AG04449 (cell line): ENCODE results near the gene NOL4L.
"Not testable (repeated sequence)": the region's sequence is repeated elsewhere in the genome, so short reads cannot be mapped to it uniquely, and the experiment has no call there.

Experiments
- CTCF ChIA-PET: fragments of 350-600 bp; formaldehyde crosslinking; extraction: SDS; loops from one replicate; lab custom pipeline; 2021; ENCODE audit warnings: antibody characterized with exemption; lab: Yijun Ruan, JAX
- POLR2A ChIA-PET: fragments of 400-600, 350-600 bp; formaldehyde crosslinking; extraction: SDS; loops from one replicate; lab custom pipeline; 2020; ENCODE audit warnings: antibody characterized with exemption, inconsistent platforms; lab: Yijun Ruan, JAX
- DNase-seq: peaks from one replicate; pipeline ENCODE4 v3.0.0-alpha.2; 2010; ENCODE audit warnings: low read depth, low spot score
- H3K4me3 ChIP-seq: 2 replicates; pipeline ENCODE4 v1.5.1; 2011; ENCODE audit warnings: low read depth, mild to moderate bottlenecking, control low read depth, low read length
- TF ChIP-seq, protein P1 (sequence below): IDR thresholded peaks from one replicate; pipeline ENCODE4 v1.5.1; 2011; ENCODE audit warnings: mild to moderate bottlenecking, moderate library complexity, low read length, control low read depth, inconsistent platforms; ENCODE audit not compliant: insufficient read depth; ENCODE audit errors: missing control alignments

NOL4L gene

DNA sequence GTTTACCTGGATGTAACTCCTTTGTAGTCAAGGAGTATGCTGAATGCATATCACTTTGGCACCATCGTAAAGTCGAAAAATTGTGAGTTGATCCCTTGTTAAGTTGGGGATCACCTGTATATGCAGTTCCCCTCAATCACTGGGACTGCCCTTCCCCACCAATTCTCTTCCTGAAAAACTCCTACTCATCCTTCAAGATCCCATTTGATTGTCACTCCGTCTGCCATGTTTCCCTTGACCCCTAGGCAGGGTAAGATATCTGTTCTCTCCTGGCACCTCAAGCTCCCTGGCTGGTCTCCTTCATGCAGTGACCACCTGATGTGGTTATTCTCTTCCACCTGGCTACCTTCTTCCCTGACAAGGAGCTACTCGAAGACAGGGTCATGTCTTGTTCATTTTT lies 10.0 kb upstream of the NOL4L start:
- CTCF ChIA-PET, result no interaction called here
- POLR2A ChIA-PET, result no interaction called here
- TF ChIP-seq, protein P1, sequence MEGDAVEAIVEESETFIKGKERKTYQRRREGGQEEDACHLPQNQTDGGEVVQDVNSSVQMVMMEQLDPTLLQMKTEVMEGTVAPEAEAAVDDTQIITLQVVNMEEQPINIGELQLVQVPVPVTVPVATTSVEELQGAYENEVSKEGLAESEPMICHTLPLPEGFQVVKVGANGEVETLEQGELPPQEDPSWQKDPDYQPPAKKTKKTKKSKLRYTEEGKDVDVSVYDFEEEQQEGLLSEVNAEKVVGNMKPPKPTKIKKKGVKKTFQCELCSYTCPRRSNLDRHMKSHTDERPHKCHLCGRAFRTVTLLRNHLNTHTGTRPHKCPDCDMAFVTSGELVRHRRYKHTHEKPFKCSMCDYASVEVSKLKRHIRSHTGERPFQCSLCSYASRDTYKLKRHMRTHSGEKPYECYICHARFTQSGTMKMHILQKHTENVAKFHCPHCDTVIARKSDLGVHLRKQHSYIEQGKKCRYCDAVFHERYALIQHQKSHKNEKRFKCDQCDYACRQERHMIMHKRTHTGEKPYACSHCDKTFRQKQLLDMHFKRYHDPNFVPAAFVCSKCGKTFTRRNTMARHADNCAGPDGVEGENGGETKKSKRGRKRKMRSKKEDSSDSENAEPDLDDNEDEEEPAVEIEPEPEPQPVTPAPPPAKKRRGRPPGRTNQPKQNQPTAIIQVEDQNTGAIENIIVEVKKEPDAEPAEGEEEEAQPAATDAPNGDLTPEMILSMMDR, result no peak
- H3K4me3 ChIP-seq, result no peak overlapping the region
- no peak for DNase-seq

DNA sequence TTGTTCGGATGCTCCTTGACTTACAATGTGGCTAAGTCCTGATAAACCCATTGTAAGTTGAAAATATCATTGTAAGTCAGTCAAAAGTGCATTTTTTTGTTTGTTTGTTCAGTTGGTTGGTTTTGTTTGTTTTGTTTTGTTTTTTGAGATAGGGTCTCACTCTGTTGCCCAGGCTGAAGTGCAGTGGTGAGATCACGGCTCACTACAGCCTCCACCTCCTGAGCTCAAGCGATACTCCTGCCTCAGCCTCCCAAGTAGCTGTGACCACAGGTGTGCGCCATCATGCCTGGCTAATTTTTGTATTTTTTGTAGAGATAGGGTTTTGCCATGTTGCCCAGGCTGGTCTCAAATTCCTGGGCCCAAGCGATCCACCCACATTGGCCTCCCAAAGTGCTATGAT lies 9.5 kb upstream of the NOL4L start:
- DNase-seq, CTCF ChIA-PET, H3K4me3 ChIP-seq, POLR2A ChIA-PET: not testable (repeated sequence)

DNA sequence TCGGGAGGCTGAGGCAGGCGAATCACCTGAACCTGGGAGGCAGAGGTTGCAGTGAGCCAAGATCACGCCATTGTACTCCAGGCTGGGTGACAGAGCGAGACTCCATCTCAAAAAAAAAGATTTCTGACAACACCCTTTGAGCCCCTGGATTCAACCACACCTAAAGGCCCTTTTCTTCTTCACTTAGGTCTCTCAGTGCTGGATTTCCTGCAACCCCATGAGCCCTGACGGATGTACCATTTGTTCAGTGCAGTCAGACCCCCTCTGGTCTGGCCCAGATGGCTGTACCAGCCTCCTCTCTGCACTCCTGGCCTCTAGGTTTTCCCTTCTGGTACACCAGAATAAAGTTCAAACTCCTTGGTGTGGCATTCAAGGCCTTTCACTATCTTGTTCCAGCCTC lies 9.1 kb upstream of the NOL4L start:
- TF ChIP-seq, protein P1, result no peak
- ChIA-PET CTCF (no interaction called here), POLR2A (no interaction called here)
- no peak for DNase-seq
- no peak overlapping the region for H3K4me3 ChIP-seq

DNA sequence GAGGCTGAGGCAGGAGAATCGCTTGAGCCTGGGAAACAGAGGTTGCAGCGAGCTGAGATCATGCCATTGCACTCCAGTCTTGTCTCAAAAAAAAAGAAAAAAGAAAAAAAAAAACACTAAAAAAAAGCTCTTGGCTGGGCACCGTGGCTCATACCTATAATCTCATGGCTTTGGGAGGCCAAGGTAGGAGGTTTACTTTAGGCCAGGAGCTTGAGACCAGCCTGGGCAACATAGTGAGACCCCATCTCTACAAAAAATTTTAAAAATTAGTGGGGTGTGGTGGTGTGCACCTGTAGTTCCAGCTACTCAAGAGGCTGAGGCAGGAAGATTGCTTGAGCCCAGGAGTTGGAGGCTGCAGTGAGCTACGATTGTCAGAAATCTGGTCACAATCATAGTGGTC lies 7.5 kb upstream of the NOL4L start:
- POLR2A ChIA-PET, DNase-seq, CTCF ChIA-PET, H3K4me3 ChIP-seq: not testable (repeated sequence)

DNA sequence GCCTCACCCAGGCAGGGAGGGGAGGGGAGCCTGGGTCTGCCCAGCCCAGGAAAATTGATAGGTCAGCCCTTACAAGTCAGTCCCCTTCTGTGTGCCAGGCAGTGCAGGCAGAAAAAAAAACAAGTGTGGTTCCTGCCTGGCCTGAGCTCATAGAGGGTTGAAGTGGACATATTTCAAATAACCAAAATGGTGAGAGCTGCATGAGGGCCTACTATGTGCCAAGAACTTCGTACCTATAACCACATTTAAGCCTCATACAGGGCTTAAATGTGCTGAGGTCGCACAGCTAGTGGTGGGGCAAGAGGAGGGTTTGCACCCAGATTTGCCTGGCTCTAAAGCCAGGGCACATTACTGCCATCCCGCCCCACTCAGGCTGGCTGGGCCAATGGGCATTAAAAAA lies 6.9 kb upstream of the NOL4L start:
- TF ChIP-seq, protein P1, result no peak
- DNase-seq, result no peak
- POLR2A ChIA-PET, result no interaction called here
- no peak overlapping the region for H3K4me3 ChIP-seq
- CTCF ChIA-PET, result no interaction called here

DNA sequence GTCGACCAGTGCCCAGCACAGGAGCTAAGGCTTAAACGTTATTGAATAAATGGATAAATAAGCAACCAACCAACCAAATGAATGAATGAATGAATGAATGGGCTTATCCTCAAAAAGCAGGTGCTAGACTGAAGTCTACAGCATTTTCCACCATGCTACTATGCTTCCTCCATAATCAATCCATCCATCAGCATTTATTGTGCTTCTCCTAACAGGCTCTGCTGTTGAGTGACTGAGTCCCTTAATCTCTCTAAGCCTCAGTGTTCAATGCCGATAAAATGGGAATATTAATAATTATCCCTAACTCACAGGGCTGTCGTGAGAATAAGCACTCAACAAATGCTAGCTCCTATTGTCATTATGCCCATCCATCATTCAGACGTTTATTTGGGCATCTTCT lies 4.6 kb upstream of the NOL4L start:
- H3K4me3 ChIP-seq, result no peak overlapping the region
- TF ChIP-seq, protein P1, result no peak
- POLR2A ChIA-PET, result no interaction called here
- CTCF ChIA-PET, result no interaction called here
- no peak for DNase-seq

DNA sequence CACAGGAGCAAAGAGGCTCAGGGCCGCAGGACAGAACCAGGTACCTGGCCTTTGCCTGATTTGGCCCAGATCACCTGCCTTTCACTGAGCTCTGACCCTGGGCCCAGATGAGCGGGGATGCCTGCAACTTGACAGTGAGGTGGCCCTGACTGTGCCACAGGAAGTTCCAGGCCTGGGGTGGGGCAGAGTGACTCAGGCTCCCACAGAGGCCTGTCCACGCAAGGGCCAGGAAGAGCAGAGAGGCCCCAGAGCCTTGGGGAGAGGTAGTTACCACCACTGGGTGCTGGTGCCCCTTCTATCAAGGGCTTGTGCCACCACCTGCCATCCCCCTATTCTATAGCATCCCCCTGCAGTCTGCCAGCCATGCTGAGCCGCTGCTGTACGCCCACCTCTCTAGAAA lies 4.1 kb upstream of the NOL4L start:
- TF ChIP-seq, protein P1, result no peak
- no peak for DNase-seq
- CTCF ChIA-PET, result interaction anchor here (1.0 kb wide), 1 partner anchor 64 kb away, joined by 3 read pairs; no protein-coding TSS in a partner anchor
- no peak overlapping the region for H3K4me3 ChIP-seq
- POLR2A ChIA-PET, result no interaction called here

DNA sequence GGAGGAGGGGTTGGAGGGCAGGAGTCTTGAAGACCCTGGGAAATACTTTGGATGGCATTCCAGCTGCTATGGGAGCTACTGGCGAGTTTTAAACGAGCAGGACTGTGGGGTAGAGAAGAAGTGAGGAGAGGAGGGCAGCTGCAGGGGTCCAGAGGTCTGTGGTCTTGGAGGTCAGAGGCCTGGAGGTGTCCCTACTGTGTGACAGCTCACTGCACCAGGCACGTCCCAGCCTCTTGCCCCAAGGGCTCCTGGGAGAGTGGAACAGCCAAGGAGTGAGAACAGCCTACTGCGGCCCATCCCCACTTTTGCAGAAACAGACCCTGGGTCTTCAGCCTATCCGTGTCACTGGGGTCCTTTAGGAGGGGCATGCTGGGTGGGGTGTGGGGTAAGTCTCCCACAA lies 2.9 kb upstream of the NOL4L start:
- CTCF ChIA-PET, result no interaction called here
- H3K4me3 ChIP-seq, result no peak overlapping the region
- DNase-seq, result no peak
- TF ChIP-seq, protein P1, result no peak
- POLR2A ChIA-PET, result no interaction called here
